Activated T-helper 2 cell treated with anti-CD3 and anti-CD28 coated beads, Interferon-gamma antibody, Interleukin-2, Interleukin-4, amounts not matched to agents 10 μg/mL and 5 μg/mL and 100 μg/mL, durations not matched to agents 14 hours and 24 hours and 36 hours (primary cell): ENCODE measurements around the gene RBBP9. TPM values are rescaled to one million over a fixed set of nuclear protein-coding genes. Genes with fewer than 3 reads are reported as not detected.
"Not testable (repeated sequence)": the region's sequence is repeated elsewhere in the genome, so short reads cannot be mapped to it uniquely, and the experiment has no call there.

Experiments
- DNase-seq: peaks from one replicate; pipeline ENCODE4 v3.0.0; 2021; ENCODE audit warnings: low spot score
- H3K27ac Mint-ChIP-seq: one replicate; pipeline ENCODE4 v1.8.0; 2021; ENCODE audit warnings: mixed read lengths
- H3K27me3 Mint-ChIP-seq: one replicate; pipeline ENCODE4 v1.8.0; 2021; ENCODE audit warnings: low read depth, mixed read lengths
- H3K36me3 Mint-ChIP-seq: one replicate; pipeline ENCODE4 v1.8.0; 2021; ENCODE audit warnings: low read depth, mixed read lengths
- H3K4me1 Mint-ChIP-seq: one replicate; pipeline ENCODE4 v1.8.0; 2021; ENCODE audit warnings: low read depth, mixed read lengths
- H3K4me3 Mint-ChIP-seq: one replicate; pipeline ENCODE4 v1.8.0; 2021; ENCODE audit warnings: low read depth, mild to moderate bottlenecking, moderate library complexity, mixed read lengths
- H3K9me3 Mint-ChIP-seq: one replicate; pipeline ENCODE4 v1.8.0; 2021; ENCODE audit warnings: mixed read lengths
- intact Hi-C: fragments of 100-400 bp; cut with micrococcal nuclease; formaldehyde crosslinking; loops from one replicate; pipeline ENCODE4 v1.15.1; 2023
- total RNA-seq: library from RNA; stranded (reverse); gene quantifications from 2 replicates; pipeline ENCODE4 v1.2.3, GENCODE V29; 2022

The RBBP9 gene
- total RNA-seq: 21.2 and 23.5 TPM in 2 replicates

DNA sequence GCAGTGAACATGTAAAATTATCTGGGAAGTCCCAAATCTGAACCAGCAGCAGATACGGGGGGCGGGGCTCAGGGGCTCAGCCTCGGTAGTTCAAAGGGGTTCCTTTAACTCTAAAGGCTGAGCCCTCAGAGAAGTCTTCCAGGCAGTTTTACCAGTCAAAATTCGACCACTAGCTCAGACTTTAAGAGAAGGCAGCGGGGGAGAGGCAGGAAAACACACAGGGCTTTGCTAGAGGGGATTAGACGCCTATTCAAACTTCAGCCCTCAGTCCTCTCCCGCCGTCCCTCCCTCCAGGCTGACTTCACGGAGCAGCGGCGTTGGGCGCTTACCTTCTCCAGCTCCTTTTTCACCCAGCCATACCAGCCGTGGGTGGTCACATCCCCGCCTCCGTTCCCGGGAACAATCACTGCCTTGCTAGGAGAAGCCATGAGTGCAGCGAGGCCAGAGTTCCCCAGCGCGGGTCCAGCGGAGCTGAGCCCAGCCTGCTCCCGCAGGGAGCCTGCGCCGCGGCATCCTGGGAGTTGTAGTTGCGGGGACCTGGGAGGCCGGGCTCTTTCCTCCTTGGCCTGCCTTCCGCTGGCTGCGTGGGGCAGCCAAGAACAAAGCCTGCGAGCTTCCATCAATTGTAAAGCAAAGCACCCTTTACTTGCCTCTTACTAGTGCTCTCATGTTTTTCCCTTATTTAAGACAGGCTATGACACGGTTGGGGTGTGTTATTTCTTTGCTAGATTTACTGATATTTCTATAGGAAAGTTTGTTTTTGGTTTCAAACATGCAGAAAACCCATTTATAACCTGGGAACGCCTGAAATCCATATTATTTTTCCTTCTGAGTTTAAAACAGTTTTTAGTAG is at the start of gene RBBP9:
Gene RBBP9 (minus strand): TSS at position 486 of the 853 bp plus-strand sequence. CDS start 58 bp downstream, at position 428.
- H3K9me3 Mint-ChIP-seq: no peaks in the 10 kb centered on the region
- H3K4me3 Mint-ChIP-seq: peak within 1 kb of the TSS; percentile 97
- no peaks in the 10 kb centered on the region for H3K27me3 Mint-ChIP-seq
- peak; percentile 69 for DNase-seq
- H3K36me3 Mint-ChIP-seq: peaks cover 11% of the 10 kb centered on the region
- intact Hi-C loops: loop anchor here (1.0 kb wide), 2 partner anchors 10 to 30 kb away; partner anchors contain the start of genes DZANK1, POLR3F and SEC23B
- H3K27ac Mint-ChIP-seq: peak within 1 kb of the TSS; percentile 87
- peaks cover 13% of the 10 kb centered on the region for H3K4me1 Mint-ChIP-seq

DNA sequence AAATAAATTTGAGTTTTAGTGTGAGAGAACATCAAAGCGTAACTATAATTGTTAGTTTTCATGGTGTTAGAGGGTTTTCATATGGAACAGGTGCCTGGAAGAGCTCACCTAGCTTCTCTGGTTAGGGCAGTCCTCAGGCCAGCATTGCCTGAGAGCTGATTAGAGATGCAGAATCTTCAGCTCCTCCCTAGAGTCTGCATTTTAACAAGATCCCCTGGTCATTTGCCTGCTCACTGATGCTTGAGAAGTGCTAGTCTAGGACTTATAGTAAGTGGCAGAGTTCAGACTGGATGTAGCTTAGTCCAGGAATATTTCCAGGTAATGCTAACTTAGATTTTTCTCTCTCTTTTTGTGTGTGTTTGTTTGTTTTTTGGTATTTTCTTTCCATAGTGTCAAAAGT is 48.5 kb upstream of the RBBP9 start:
- no peak overlapping the region for H3K27ac Mint-ChIP-seq
- H3K4me1 Mint-ChIP-seq: peaks cover 6% of the 10 kb centered on the region
- intact Hi-C loops: no loop called here
- peaks cover 65% of the 10 kb centered on the region for H3K36me3 Mint-ChIP-seq
- DNase-seq: no peak
- no peak overlapping the region for H3K4me3 Mint-ChIP-seq
- no peaks in the 10 kb centered on the region for H3K27me3 Mint-ChIP-seq
- H3K9me3 Mint-ChIP-seq: no peaks in the 10 kb centered on the region

DNA sequence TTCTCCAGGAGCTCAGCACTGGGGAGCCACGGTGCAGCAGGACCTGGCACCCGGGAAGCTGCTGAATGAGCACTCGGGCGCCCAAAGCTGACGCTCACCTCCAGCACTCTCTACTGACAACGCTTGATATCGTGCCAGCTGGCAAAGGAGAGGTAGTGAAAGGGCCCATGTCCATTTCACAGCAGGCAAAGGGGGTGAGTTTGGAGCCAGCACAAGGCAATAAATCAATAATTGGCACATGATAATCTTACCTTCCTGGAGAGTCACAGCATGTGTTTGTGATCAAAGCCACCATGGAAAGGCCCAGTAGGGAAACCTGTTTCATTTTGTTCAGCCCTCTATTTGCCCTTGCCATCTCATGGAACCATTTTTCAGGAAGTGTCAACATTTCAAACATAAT is 46.9 kb upstream of the RBBP9 start:
- Mint-ChIP-seq H3K27me3 (no peaks in the 10 kb centered on the region), H3K27ac (no peak overlapping the region), H3K9me3 (no peaks in the 10 kb centered on the region), H3K36me3 (peaks cover 70% of the 10 kb centered on the region), H3K4me1 (peaks cover 11% of the 10 kb centered on the region), H3K4me3 (no peak overlapping the region)
- DNase-seq: no peak
- intact Hi-C loops: no loop called here

DNA sequence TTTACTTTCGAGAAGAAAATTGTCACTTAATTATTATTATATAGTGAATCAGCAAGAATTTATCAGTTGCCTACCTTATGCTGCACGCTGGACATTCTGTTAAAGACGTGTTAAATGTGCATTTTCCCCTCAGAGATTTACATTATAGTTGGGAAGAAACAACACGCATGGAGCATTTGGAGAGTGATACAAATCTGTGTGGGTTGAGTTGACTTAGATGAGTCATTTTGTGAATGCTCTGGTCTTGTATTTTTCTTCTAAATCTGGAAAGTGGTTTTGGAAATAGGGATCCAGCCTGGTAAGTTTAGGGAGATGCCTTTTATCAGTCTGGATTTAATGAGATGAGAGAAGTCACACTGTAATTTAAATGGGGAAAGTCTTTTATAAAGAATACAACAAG is 46.2 kb upstream of the RBBP9 start:
- DNase-seq: no peak
- Mint-ChIP-seq H3K9me3 (no peaks in the 10 kb centered on the region), H3K27ac (no peak overlapping the region), H3K4me3 (no peak overlapping the region), H3K36me3 (peaks cover 72% of the 10 kb centered on the region), H3K27me3 (no peaks in the 10 kb centered on the region), H3K4me1 (peaks cover 11% of the 10 kb centered on the region)
- intact Hi-C loops: no loop called here

DNA sequence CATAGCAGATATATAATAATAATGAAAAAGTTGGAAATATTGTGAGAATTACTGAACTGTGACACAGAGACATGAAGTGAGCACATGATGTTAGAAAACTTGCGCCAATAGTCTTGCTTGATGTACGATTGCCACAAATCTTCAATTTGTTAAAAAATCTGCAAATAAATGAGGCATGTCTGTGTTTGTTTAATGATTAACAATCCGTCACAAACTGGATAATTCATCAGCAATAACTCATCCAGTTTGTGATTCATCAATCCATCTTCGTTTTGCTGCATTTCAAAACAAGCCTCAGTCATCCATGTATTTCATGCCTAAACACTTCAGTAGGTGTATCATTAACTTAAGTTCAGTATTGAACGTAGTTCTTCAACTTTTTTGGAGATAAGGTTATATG is 44.7 kb upstream of the RBBP9 start:
- H3K27me3 Mint-ChIP-seq: no peaks in the 10 kb centered on the region
- H3K4me3 Mint-ChIP-seq: no peak overlapping the region
- peaks cover 11% of the 10 kb centered on the region for H3K4me1 Mint-ChIP-seq
- no peak for DNase-seq
- peaks cover 80% of the 10 kb centered on the region for H3K36me3 Mint-ChIP-seq
- intact Hi-C loops: no loop called here
- H3K27ac Mint-ChIP-seq: no peak overlapping the region
- H3K9me3 Mint-ChIP-seq: no peaks in the 10 kb centered on the region

DNA sequence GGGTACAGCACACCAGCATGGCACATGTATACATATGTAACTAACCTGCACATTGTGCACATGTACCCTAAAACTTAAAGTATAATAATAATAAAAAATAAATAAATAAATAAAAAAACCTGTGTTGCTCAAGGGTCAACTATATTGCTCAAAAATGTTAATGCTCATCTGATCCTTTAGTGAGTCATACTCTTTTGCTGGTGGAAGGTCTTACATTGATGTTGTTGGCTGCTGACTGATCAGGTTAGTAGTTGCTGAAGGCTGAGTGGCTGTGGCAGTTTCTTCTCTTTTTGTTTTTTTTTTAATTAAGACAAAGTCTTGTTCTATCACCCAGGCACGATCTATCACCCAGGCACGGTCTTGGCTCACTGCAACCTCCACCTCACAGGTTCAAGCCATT is 40.6 kb upstream of the RBBP9 start:
- Mint-ChIP-seq H3K4me3 (no peak overlapping the region), H3K4me1 (peaks cover 8% of the 10 kb centered on the region), H3K9me3 (no peaks in the 10 kb centered on the region), H3K36me3 (peaks cover 78% of the 10 kb centered on the region), H3K27ac (no peak overlapping the region), H3K27me3 (no peaks in the 10 kb centered on the region)
- intact Hi-C loops: no loop called here
- DNase-seq: no peak

DNA sequence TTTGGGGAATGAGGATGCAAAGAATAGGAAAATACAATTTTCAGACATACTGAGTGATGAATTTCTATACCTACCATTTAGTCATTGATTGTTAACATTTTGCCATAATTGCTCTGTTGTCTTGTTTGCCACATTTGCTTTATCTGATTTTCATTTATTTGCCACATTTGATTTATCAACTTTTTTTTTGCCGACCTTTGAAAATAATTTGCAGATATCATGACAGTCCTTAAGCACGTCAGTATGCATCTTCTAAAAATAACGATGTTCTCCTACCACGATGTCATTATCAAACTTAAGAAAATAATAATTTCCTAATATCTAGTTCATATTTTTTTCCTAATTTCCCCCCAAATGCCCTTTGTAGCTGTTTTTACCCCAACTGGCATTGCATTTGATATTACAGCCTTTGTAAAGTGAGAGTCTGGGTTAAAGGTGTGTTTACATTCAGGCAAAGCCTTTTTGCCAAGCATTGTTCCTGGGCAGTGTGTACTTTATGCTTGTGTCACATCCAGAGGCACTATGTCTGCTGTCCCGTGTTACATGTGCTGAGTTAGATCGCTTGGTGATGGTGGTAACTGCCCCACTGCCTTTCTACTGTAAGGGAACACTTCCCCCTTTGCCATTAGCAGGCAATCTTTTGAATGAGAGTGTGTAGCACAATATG is 37.1 kb upstream of the RBBP9 start:
- intact Hi-C loops: no loop called here
- Mint-ChIP-seq H3K4me1 (no peaks in the 10 kb centered on the region), H3K27ac (no peak overlapping the region), H3K4me3 (no peak overlapping the region), H3K36me3 (peaks cover 84% of the 10 kb centered on the region), H3K27me3 (no peaks in the 10 kb centered on the region), H3K9me3 (no peaks in the 10 kb centered on the region)
- DNase-seq: no peak

DNA sequence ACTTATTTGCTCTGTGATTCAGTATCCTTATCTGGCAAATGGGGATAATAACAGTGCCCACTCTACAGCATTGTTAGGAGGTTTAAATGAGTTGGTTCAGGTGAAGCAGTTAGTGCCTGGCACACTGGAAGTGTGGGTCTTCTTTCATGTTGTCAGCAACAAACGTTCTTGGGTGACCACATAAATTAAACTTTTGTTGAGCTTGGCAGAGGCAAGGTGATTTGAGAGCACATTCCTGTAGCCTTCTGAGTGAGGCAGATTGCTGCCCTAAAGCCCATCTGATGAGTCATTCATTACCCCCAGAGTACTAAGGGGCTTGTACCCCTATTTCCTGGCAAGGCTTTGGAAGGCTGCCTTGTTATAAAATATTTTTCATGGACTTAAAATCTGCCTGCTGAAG is 36.5 kb upstream of the RBBP9 start:
- no peaks in the 10 kb centered on the region for H3K4me1 Mint-ChIP-seq
- intact Hi-C loops: no loop called here
- H3K9me3 Mint-ChIP-seq: no peaks in the 10 kb centered on the region
- no peak overlapping the region for H3K4me3 Mint-ChIP-seq
- H3K27ac Mint-ChIP-seq: no peak overlapping the region
- no peaks in the 10 kb centered on the region for H3K27me3 Mint-ChIP-seq
- H3K36me3 Mint-ChIP-seq: peaks cover 87% of the 10 kb centered on the region
- DNase-seq: no peak

DNA sequence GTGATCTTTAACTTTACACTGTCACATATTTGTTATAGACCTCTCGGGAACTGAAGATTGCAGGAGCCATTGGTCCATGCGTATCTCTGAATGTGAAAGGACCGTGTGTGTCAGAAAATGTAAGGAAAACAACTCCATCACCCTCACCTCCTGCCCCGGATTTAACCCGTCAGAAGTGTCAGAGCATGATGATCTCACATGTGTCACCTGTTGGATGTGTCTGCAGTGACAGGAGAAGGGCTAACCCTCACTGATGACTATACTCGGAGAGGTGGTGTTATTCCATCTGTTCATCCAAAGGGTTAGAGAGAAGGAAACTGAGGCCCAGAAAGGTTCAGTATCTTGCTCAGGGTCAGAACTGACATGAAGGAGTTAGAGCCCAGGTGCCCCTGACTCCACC is 35.6 kb upstream of the RBBP9 start:
- Mint-ChIP-seq H3K4me1 (no peaks in the 10 kb centered on the region), H3K4me3 (no peak overlapping the region), H3K27ac (no peak overlapping the region), H3K9me3 (no peaks in the 10 kb centered on the region), H3K27me3 (no peaks in the 10 kb centered on the region), H3K36me3 (peaks cover 90% of the 10 kb centered on the region)
- no peak for DNase-seq
- intact Hi-C loops: no loop called here

DNA sequence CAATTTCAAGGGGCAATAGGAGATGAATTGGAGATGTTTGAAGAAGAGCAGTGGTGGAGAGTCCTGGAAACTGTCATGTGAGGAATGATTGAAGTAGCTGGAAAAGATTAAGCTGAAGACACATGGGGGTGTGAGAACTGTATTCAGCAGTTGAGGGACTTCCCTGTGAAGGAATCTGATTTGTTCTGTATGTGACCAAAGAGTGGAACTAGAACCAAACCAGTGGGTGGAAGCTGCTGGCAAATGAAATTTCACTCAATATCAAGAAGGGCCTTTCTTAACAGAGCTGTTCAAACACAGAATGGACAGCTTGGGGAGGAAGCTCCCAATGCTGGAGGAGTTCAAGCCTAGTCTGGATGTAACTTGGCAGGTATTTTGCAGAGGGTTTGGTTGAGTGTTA is 32.0 kb upstream of the RBBP9 start:
- H3K4me1 Mint-ChIP-seq: no peaks in the 10 kb centered on the region
- no peaks in the 10 kb centered on the region for H3K9me3 Mint-ChIP-seq
- H3K27me3 Mint-ChIP-seq: no peaks in the 10 kb centered on the region
- peaks cover 82% of the 10 kb centered on the region for H3K36me3 Mint-ChIP-seq
- DNase-seq: no peak
- H3K4me3 Mint-ChIP-seq: no peak overlapping the region
- intact Hi-C loops: no loop called here
- no peak overlapping the region for H3K27ac Mint-ChIP-seq

DNA sequence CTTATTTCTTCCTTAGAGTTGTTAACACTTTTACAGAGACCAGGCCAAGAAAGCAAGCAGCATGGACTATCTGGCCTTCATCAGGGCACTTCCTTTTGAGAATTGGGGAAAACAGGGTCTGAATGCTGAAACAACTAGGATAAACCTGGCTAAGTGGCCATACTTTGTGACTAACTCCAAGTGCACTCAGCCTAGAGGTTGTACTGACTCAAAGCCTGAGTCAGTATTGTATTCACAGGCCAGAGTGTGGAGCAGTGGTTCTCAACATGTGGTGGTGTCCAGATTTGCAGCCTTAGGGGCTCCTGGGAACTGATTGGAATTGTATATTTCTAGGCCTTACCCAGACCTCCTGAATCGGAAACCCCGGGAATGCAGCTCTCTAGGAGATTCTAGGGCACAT is 30.8 kb upstream of the RBBP9 start:
- H3K27me3 Mint-ChIP-seq: no peaks in the 10 kb centered on the region

DNA sequence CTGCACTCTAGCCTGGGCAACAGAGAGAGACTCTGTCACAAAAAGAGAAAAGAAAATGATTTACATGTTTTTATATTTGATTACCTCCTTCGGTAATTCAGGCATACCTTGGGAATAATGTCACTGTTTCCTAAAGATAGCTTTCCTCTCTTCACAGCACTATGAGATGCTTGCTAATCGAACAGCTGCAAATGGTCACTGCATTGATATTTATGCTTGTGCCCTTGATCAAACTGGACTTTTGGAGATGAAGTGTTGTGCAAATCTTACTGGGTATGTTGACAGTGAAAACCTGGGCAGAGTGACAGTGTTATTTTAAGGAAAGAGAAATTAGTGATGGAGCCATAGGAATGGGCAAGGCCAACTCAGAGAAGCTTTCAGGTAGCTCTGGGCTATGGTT is 30.3 kb upstream of the RBBP9 start:
- no peak overlapping the region for H3K27ac Mint-ChIP-seq
- no peak for DNase-seq
- H3K9me3 Mint-ChIP-seq: no peaks in the 10 kb centered on the region
- no peaks in the 10 kb centered on the region for H3K4me1 Mint-ChIP-seq
- no peak overlapping the region for H3K4me3 Mint-ChIP-seq
- H3K36me3 Mint-ChIP-seq: peaks cover 68% of the 10 kb centered on the region
- intact Hi-C loops: no loop called here
- H3K27me3 Mint-ChIP-seq: no peaks in the 10 kb centered on the region

More for the DNA sequence above, 30.8 kb upstream of the RBBP9 start:
- intact Hi-C loops: no loop called here
- Mint-ChIP-seq H3K9me3 (no peaks in the 10 kb centered on the region), H3K27ac (no peak overlapping the region), H3K36me3 (peaks cover 73% of the 10 kb centered on the region), H3K4me3 (no peak overlapping the region), H3K4me1 (no peaks in the 10 kb centered on the region)
- DNase-seq: no peak

DNA sequence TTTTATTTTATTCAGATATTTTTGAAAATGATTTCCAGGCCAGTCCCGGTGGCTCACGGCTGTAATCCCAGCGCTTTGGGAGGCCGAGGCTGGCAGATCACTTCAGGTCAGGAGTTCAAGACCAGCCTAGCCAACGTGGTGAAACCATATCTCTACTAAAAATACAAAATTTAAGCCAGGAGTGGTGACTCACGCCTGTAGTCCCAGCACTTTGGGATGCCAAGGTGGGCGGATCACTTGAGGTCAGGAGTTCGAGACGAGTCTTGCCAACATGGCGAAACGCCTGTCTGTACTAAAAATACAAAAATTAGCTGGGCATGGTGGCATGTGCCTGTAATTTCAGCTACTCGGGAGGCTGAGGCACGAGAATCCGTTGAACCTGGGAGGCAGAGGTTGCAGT is 29.7 kb upstream of the RBBP9 start:
- H3K4me3 Mint-ChIP-seq, intact Hi-C loops, DNase-seq, H3K9me3 Mint-ChIP-seq, H3K4me1 Mint-ChIP-seq, H3K27ac Mint-ChIP-seq, H3K27me3 Mint-ChIP-seq: not testable (repeated sequence)
- peaks cover 62% of the 10 kb centered on the region for H3K36me3 Mint-ChIP-seq
